IPS-20b (cell line): ENCODE measurements around the gene IL3.

Experiments
- H3K27ac ChIP-seq: one replicate; pipeline ENCODE4 v1.5.1; 2013; ENCODE audit warnings: low read length
- H3K27me3 ChIP-seq: 2 replicates; pipeline ENCODE4 v1.6.1; 2013; ENCODE audit warnings: mild to moderate bottlenecking, low read length, inconsistent platforms; ENCODE audit not compliant: insufficient read depth
- H3K36me3 ChIP-seq: 2 replicates; pipeline ENCODE4 v1.6.1; 2013; ENCODE audit warnings: low read depth, mild to moderate bottlenecking, inconsistent platforms, low read length, moderate library complexity; ENCODE audit not compliant: insufficient read depth
- H3K4me1 ChIP-seq: 2 replicates; pipeline ENCODE4 v1.6.1; 2013; ENCODE audit warnings: mild to moderate bottlenecking, control low read depth, inconsistent platforms, low read length, moderate library complexity; ENCODE audit not compliant: insufficient read depth
- H3K4me3 ChIP-seq: 2 replicates; pipeline ENCODE4 v1.5.1; 2013; ENCODE audit warnings: mild to moderate bottlenecking, low read length, inconsistent platforms
- H3K9ac ChIP-seq: 2 replicates; pipeline ENCODE4 v1.6.1; 2013; ENCODE audit warnings: low read depth, mild to moderate bottlenecking, inconsistent platforms, low read length, moderate library complexity
- H3K9me3 ChIP-seq: 2 replicates; pipeline ENCODE4 v1.6.1; 2013; ENCODE audit warnings: mild to moderate bottlenecking, low read depth, low read length, inconsistent platforms; ENCODE audit not compliant: insufficient read depth

The IL3 gene

GRCh38 chr5:132059696-132060500 lies 557 bp upstream of the IL3 start:
- Histone ChIP-seq H3K9ac (no peak overlapping the region), H3K27ac (no peak overlapping the region), H3K4me3 (no peak overlapping the region), H3K36me3 (no peaks in the 10 kb centered on the region), H3K27me3 (no peaks in the 10 kb centered on the region; the same call in 1 of the 2 replicates), H3K4me1 (0 out of 2 replicates have a peak, but pooled peaks cover 4% of the 10 kb centered on the region), H3K9me3 (no peaks in the 10 kb centered on the region)

GRCh38 chr5:132063090-132063911 lies 2.8 kb downstream of the IL3 start:
- no peak overlapping the region for H3K4me3 ChIP-seq
- no peak overlapping the region for H3K27ac ChIP-seq
- no peaks in the 10 kb centered on the region for H3K9me3 ChIP-seq
- H3K27me3 ChIP-seq: no peaks in the 10 kb centered on the region
- H3K4me1 ChIP-seq: 0 out of 2 replicates have a peak, but pooled peaks cover 4% of the 10 kb centered on the region
- H3K9ac ChIP-seq: no peak overlapping the region
- no peaks in the 10 kb centered on the region for H3K36me3 ChIP-seq

- Histone ChIP-seq H3K4me1 (0 out of 2 replicates have a peak, but pooled peaks cover 4% of the 10 kb centered on the region), H3K4me3 (no peak overlapping the region), H3K9ac (no peak overlapping the region), H3K9me3 (no peaks in the 10 kb centered on the region), H3K36me3 (no peaks in the 10 kb centered on the region), H3K27ac (no peak overlapping the region), H3K27me3 (no peaks in the 10 kb centered on the region)
Measured at GRCh38 chr5:132064140-132064539, 3.7 kb downstream of the IL3 start.

GRCh38 chr5:132064738-132065331 lies 4.4 kb downstream of the IL3 start:
- 0 out of 2 replicates have a peak, but pooled peaks cover 4% of the 10 kb centered on the region for H3K4me1 ChIP-seq
- no peak overlapping the region for H3K9ac ChIP-seq
- H3K4me3 ChIP-seq: no peak overlapping the region
- no peak overlapping the region for H3K27ac ChIP-seq
- no peaks in the 10 kb centered on the region for H3K36me3 ChIP-seq
- H3K9me3 ChIP-seq: no peaks in the 10 kb centered on the region
- H3K27me3 ChIP-seq: no peaks in the 10 kb centered on the region

- no peaks in the 10 kb centered on the region for H3K36me3 ChIP-seq
- H3K4me3 ChIP-seq: no peak overlapping the region
- H3K9ac ChIP-seq: no peak overlapping the region
- no peaks in the 10 kb centered on the region for H3K27me3 ChIP-seq
- H3K9me3 ChIP-seq: no peaks in the 10 kb centered on the region
- no peak overlapping the region for H3K27ac ChIP-seq
- H3K4me1 ChIP-seq: 0 out of 2 replicates have a peak, but pooled peaks cover 4% of the 10 kb centered on the region
Measured at GRCh38 chr5:132065351-132065937, 5.0 kb downstream of the IL3 start.

GRCh38 chr5:132065951-132066701 lies 5.7 kb downstream of the IL3 start:
- no peak overlapping the region for H3K9ac ChIP-seq
- H3K27ac ChIP-seq: no peak overlapping the region
- H3K36me3 ChIP-seq: no peaks in the 10 kb centered on the region
- H3K4me3 ChIP-seq: no peak overlapping the region
- H3K4me1 ChIP-seq: no peaks in the 10 kb centered on the region
- no peaks in the 10 kb centered on the region for H3K27me3 ChIP-seq
- no peaks in the 10 kb centered on the region for H3K9me3 ChIP-seq

- Histone ChIP-seq H3K9me3 (no peaks in the 10 kb centered on the region), H3K27me3 (no peaks in the 10 kb centered on the region), H3K36me3 (no peaks in the 10 kb centered on the region), H3K27ac (no peak overlapping the region), H3K4me1 (no peaks in the 10 kb centered on the region), H3K4me3 (no peak overlapping the region), H3K9ac (no peak overlapping the region)
Measured at GRCh38 chr5:132066871-132067270, 6.4 kb downstream of the IL3 start.

- Histone ChIP-seq H3K4me3 (no peak overlapping the region), H3K9ac (no peak overlapping the region), H3K36me3 (no peaks in the 10 kb centered on the region), H3K4me1 (no peaks in the 10 kb centered on the region), H3K27ac (no peak overlapping the region), H3K27me3 (no peaks in the 10 kb centered on the region), H3K9me3 (no peaks in the 10 kb centered on the region)
Measured at GRCh38 chr5:132067451-132067850, 7.0 kb downstream of the IL3 start.

- no peak overlapping the region for H3K9ac ChIP-seq
- no peaks in the 10 kb centered on the region for H3K4me1 ChIP-seq
- H3K27ac ChIP-seq: no peak overlapping the region
- H3K27me3 ChIP-seq: no peaks in the 10 kb centered on the region
- H3K36me3 ChIP-seq: no peaks in the 10 kb centered on the region
- H3K9me3 ChIP-seq: no peaks in the 10 kb centered on the region
- H3K4me3 ChIP-seq: no peak overlapping the region
Measured at GRCh38 chr5:132067941-132068808, 7.7 kb downstream of the IL3 start.

GRCh38 chr5:132069561-132069960 lies 9.1 kb downstream of the IL3 start:
- Histone ChIP-seq H3K9me3 (no peaks in the 10 kb centered on the region), H3K9ac (no peak overlapping the region), H3K36me3 (no peaks in the 10 kb centered on the region), H3K4me1 (no peaks in the 10 kb centered on the region), H3K4me3 (no peak overlapping the region), H3K27ac (no peak overlapping the region), H3K27me3 (no peaks in the 10 kb centered on the region)
